GM03348 (cell line): ENCODE data around the gene AGFG1.
A peak's percentile ranks its signal among the peaks of the same experiment; 100 is the strongest.
"Not testable (repeated sequence)": the region's sequence is repeated elsewhere in the genome, so short reads cannot be mapped to it uniquely, and the experiment has no call there.

Experiments used
- DNase-seq: peaks from one replicate; pipeline ENCODE4 v3.0.0; 2012; ENCODE audit warnings: low spot score

Gene AGFG1

GRCh38 chr2:227499627-227500300, 27.8 kb downstream of the AGFG1 start:
- DNase-seq, result no peak

- DNase-seq, result no peak
These were observed 28.3 kb downstream of the AGFG1 start for GRCh38 chr2:227500301-227500630.

- DNase-seq, result peak; percentile 64
These were observed 31.8 kb downstream of the AGFG1 start for GRCh38 chr2:227503433-227504406.

GRCh38 chr2:227504700-227505099, 32.7 kb downstream of the AGFG1 start:
- no peak for DNase-seq

- DNase-seq, result no peak
These were observed 34.5 kb downstream of the AGFG1 start for GRCh38 chr2:227506456-227506855.

- DNase-seq, result no peak
These were observed 36.0 kb downstream of the AGFG1 start for GRCh38 chr2:227507963-227508362.

- DNase-seq, result no peak
These were observed 37.1 kb downstream of the AGFG1 start for GRCh38 chr2:227509076-227509475.

GRCh38 chr2:227509824-227510619, 38.1 kb downstream of the AGFG1 start:
- no peak for DNase-seq

- no peak for DNase-seq
These were observed 38.6 kb downstream of the AGFG1 start for GRCh38 chr2:227510620-227510958.

- DNase-seq, result no peak
These were observed 39.4 kb downstream of the AGFG1 start for GRCh38 chr2:227511239-227511930.

GRCh38 chr2:227511955-227512354, 40.0 kb downstream of the AGFG1 start:
- no peak for DNase-seq

GRCh38 chr2:227513113-227513512, 41.2 kb downstream of the AGFG1 start:
- no peak for DNase-seq

- no peak for DNase-seq
These were observed 43.8 kb downstream of the AGFG1 start for GRCh38 chr2:227515742-227516141.

- DNase-seq, result no peak
These were observed 45.8 kb downstream of the AGFG1 start for GRCh38 chr2:227517724-227518123.

- not testable (repeated sequence) for DNase-seq
These were observed 46.4 kb downstream of the AGFG1 start for GRCh38 chr2:227518278-227518865.

GRCh38 chr2:227521178-227521577, 49.2 kb downstream of the AGFG1 start:
- DNase-seq, result not testable (repeated sequence)

GRCh38 chr2:227524665-227525064, 52.7 kb downstream of the AGFG1 start:
- DNase-seq, result no peak

- no peak for DNase-seq
These were observed 55.4 kb downstream of the AGFG1 start for GRCh38 chr2:227527351-227527750.

GRCh38 chr2:227528803-227529202, 56.8 kb downstream of the AGFG1 start:
- DNase-seq, result no peak

GRCh38 chr2:227529871-227530270, 57.9 kb downstream of the AGFG1 start:
- no peak for DNase-seq

GRCh38 chr2:227534714-227535113, 62.8 kb downstream of the AGFG1 start:
- no peak for DNase-seq

GRCh38 chr2:227536445-227536844, 64.5 kb downstream of the AGFG1 start:
- DNase-seq, result no peak
